Left cardiac atrium (tissue), 4 donors: ENCODE data around the gene SUN1. TPM values are rescaled to one million over a fixed set of nuclear protein-coding genes. Genes with fewer than 3 reads are reported as not detected.

Experiments used
- ATAC-seq, 2 donors: fragments of 200-7000 bp; cut with Tn5 transposase; one replicate each; pipeline ENCODE4 v1.9.1; 2020; ENCODE audit warnings: mild to moderate bottlenecking in 2 of 2, moderate library complexity in 2 of 2
- DNase-seq: peaks from one replicate; pipeline ENCODE4 v3.0.0-alpha.2; 2020
- intact Hi-C, 2 donors: fragments of 100-400 bp; cut with DNase I; formaldehyde crosslinking; loops; one replicate each; pipeline versions ENCODE4 v1.14.1 to v1.15.1; 2022 to 2023
- total RNA-seq, 2 donors: library from RNA; stranded (reverse); fragmentation: NEBNext Ultra II Directional; extraction: Animal tissue kit (Norgen Biotek cat#: 25700); gene quantifications; one replicate each; pipeline ENCODE4 v1.2.1, GENCODE V29; 2021
- donor health status: DM: no; HTN: yes; CAD: no.
- donor health status: DM: no; HTN: yes; CAD: no; lungs with severe emphysema.
- donor health status: DM: yes; HTN: yes; CAD: no.
- donor health status: Dilated cardiomyopathy.

The SUN1 gene
- total RNA-seq, 2 donors from 2014 or later = 124 to 136 TPM

DNA sequence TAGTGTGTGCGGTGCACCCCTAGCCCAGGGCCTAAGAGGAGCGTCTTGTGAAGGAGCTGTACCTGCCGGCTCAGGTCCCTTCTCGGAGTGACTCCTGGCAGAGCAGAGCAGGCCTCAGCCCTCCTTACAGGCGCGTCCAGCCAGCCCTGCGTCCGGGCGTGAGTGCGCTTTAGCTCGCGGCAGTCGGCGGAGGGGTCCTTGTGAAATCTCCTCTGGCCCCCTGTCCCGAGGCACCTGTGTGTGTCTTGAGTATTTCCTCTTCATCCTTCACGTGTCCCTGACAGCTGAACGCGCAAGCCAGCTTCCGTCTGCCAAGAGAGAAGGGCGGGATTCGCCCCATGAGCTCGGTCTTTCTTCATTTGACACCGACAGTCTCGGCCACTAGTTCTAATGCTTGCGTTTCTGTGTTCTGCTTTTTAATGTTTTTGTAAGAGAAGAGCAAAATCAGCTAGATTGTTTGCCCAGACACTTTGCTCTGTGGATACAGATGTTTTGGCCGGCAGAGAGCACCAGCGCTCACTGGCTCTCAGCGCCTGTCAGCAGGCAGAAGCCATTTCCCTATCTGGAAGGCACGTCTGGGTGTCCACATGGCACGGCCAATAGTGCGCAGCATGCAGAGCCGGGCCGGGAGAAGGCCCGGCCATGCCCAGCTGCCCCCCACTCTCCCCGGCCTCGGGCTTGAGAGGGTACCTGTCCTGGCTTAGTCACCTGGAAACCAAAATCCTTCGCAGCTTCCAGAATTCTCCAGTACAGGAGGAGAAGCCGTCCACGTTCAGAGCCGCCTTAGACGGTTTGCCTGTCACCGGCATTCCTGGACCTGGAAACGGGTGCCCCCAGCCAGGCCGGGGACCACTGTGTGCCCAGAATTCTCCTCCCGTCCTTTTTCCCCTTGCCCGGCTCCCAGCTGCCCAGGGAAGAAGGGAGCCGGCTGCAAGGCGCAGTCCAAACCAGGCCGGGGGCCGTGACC, 51.1 kb downstream of the SUN1 start:
- intact Hi-C loops = no loop called here
- DNase-seq = no peak
- ATAC-seq = peak; percentile 5 to 53

DNA sequence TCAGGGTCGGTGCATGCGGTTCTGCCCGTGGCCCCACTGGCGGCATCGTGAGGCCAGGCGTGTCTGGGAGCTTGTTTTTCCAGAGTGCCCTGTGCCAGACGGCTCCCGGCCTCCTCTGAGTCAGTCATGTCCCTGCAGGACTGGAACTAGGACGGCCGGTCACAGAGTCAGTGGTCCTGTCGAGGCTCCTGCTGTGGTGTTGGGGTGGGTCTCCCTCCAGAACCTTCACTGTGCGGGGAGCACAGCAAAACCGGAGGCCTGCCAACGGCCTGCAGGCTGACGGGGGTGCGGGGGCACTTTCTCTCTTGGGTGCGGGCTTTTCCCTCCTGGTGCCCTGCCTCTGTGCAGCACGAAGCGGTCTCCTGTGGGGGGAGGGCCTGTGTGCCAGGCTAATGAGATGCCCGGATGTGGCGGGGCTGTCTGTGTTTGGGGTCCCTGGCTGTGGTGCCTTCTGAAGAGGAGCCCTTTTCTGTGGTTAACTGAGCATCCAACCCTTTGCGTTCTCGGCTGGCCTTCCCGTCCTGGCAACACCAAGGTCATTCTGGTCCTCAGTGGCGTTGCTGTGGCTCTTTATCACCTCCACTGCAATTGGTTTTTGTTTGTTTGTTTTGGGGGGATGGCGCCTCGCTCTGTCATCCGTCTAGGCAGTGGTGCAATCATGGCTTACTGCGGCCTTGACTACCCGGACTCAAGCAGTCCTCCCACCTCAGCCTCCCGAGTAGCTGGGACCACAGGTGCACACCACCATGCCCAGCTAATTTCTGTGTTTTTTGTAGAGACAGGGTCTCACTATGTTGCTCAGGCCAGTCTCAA, 52.1 kb downstream of the SUN1 start:
- DNase-seq (no peak), ATAC-seq (no peak)
- intact Hi-C loops = no loop called here

- intact Hi-C loops = no loop called here
- no peak for DNase-seq
- ATAC-seq = no peak
Measured at GRCh38 chr7:885261-885892, 53.1 kb downstream of the SUN1 start.

- ATAC-seq (no peak), DNase-seq (no peak)
- intact Hi-C loops = no loop called here
Measured at GRCh38 chr7:885893-886625, 53.8 kb downstream of the SUN1 start.

GRCh38 chr7:886626-887487, 54.6 kb downstream of the SUN1 start:
- peak; percentile 61 for DNase-seq
- intact Hi-C loops = no loop called here
- peak; percentile 67 to 79 for ATAC-seq

- DNase-seq (peak; percentile 15), ATAC-seq (no peak)
- intact Hi-C loops = no loop called here
Measured at GRCh38 chr7:887488-887820, 55.2 kb downstream of the SUN1 start.

DNA sequence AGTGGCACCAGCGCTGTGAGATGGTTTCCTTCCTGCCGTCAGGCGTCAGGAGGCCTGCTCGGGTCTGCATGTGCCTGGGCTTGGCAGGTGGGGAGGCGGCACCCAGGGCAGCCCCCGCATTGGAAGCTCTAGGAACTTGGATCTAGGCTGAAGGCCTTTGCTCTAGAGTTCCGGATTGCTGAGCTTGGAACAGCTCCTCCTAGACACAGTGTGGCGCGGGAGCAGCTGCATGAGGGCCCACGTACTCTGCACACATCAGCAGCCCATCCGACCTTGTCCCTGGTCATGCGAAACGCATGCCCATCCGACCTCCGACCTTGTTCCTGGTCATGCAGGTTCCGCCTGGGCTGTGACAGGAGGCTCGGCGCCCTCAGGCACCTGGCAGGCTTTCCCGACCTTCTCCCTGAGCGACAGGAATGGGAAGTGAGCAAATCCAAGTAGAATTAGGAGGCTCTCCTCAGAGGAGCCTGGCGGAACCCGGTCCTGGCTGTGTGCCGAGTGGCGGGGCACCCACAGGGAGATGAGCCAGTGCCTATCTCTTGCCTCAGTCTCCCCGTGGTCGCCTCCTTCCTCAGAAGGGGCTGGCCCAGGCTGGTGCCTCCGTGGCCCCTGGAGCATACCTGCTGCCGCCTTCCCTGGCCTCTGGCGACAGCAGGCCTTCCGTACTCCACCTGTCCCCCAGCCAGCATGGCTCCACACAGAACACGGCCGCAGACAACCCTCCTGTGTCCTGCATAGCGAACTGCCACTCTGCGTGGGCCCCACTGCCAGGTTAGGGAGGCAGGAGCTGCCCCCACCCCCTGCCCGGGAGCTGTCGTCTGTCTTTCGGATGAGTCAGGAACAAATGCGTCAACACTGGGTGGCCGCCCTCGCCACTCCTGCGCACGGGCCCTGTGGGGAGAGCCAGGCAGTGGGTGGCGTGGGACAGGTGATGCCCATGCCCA, 56.1 kb downstream of the SUN1 start:
- intact Hi-C loops = no loop called here
- peak; percentile 17 for DNase-seq
- no peak for ATAC-seq

DNA sequence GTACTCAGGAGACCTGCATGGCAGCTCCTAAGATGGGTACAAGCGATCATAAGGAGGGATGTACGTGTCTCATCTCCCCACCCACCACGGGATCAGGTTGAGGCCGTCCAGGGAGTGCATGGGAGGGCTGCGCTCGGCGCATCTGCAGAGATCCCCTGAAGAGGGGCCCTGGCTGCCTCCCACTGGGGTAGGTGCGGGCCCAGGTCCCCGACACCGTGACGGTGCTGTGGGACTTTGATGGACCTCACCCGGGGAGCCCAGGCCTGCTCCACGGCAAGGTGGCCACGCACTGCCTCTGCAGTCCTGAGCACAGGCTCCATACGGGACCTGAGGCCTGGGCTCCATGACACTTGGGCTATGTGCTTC, 56.7 kb downstream of the SUN1 start:
- ATAC-seq (no peak), DNase-seq (no peak)
- intact Hi-C loops = no loop called here

- ATAC-seq = no peak
- intact Hi-C loops = no loop called here
- no peak for DNase-seq
Measured at GRCh38 chr7:889391-889790, 57.1 kb downstream of the SUN1 start.

GRCh38 chr7:890868-891267, 58.6 kb downstream of the SUN1 start:
- ATAC-seq (no peak), DNase-seq (no peak)
- intact Hi-C loops = no loop called here

DNA sequence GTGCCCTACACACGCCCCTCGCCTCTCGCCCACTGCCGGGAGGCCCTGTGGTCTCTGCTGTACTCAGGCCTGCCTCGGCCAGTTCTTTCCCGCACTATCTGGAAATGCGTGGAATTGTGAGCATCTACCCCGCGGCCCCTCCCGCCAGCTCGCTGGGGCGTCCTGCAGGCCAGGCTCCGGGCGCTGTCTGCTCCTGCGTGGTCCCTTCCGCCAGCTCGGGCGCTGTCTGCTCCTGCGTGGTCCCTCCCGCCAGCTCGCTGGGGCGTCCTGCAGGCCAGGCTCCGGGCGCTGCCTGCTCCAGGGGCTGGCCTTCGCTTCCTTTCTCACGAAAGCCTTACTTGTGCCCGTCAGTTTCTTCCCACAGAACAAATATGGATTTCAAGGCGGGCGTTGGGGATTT, 59.0 kb downstream of the SUN1 start:
- ATAC-seq (no peak), DNase-seq (no peak)
- intact Hi-C loops = no loop called here

- ATAC-seq = no peak
- intact Hi-C loops = no loop called here
- no peak for DNase-seq
Measured at GRCh38 chr7:891805-892204, 59.5 kb downstream of the SUN1 start.

- DNase-seq (no peak), ATAC-seq (no peak)
- intact Hi-C loops = no loop called here
Measured at GRCh38 chr7:892648-893593, 60.6 kb downstream of the SUN1 start.

DNA sequence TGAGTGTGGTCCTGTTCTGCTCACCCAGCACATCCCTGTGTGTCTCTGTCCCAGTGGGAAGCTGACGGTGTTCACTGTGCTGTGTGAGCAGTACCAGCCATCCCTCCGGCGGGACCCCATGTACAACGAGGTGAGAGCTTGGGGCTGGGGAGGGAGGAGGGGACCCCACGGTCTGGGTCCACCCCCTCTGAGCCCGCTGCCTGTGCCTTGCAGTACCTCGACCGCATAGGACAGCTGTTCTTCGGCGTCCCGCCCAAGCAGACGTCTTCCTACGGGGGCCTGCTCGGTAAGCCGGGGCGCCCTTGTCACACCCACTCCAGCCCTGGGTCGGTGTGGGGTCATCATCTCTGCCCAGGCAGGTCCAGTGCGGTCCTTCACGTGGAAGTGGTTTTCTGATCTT, 61.4 kb downstream of the SUN1 start:
- no peak for DNase-seq
- intact Hi-C loops = no loop called here
- no peak for ATAC-seq

DNA sequence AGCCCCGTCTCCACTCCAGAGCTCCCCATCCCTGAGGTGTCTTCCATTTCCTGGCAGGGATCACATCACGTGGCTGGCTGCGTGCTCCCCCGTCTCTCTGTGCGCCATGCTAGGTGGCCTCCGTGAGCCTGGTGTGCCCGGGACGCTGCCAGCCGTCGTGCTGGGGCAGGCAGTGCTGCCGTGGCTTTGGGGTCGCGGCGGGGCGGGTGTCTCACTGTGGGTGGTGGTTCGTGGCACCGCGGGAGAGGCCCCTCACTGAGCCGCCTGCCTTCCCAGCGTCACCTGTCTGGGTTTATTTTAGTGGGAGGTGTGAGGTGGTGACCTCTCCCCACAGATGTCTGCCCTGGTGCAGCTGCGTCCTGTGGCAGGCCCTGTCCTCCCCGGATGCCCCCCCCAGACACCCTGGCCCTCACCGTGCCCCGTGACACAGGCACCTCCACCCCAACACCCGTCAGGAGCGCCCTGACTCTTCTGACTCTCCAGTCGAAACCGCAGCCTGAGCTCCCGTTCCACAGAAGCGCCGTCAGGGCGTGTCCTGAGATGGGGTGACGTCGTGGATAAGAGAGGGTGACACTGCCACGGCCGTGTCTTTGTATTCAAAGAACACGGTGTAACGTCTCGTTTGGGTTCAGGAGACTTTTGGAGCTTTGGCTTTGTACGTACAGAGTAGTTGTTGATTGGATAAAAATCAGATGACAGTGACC, 62.0 kb downstream of the SUN1 start:
- no peak for ATAC-seq
- no peak for DNase-seq
- intact Hi-C loops = no loop called here
